OCI-LY1 (cell line): Measurements from ENCODE around the gene TEAD4.

Experiments
- H2AFZ ChIP-seq: fragments of 200-600 bp; sonication (generic), shearing (Covaris generic); 2 replicates; pipeline ENCODE4 v1.6.0; 2014; ENCODE audit warnings: antibody characterized with exemption, mild to moderate bottlenecking, low read length
- H3F3A ChIP-seq: fragments of 200-600 bp; sonication (generic), shearing (Covaris generic); 2 replicates; pipeline ENCODE4 v1.6.0; 2014; ENCODE audit warnings: mild to moderate bottlenecking, antibody characterized with exemption, low read length, moderate library complexity; ENCODE audit not compliant: insufficient read depth
- H3K27ac ChIP-seq: fragments of 200-600 bp; sonication (generic); 2 replicates; pipeline ENCODE4 v1.5.1; 2014; ENCODE audit warnings: low read length, mixed run types, mild to moderate bottlenecking, low read depth; ENCODE audit not compliant: poor library complexity, severe bottlenecking
- H3K27me3 ChIP-seq: fragments of 200-600 bp; sonication (generic); 2 replicates; pipeline ENCODE4 v1.6.0; 2014; ENCODE audit warnings: antibody characterized with exemption, mild to moderate bottlenecking, low read length, moderate library complexity; ENCODE audit not compliant: insufficient read depth
- H3K36me3 ChIP-seq: fragments of 200-600 bp; sonication (generic); 2 replicates; pipeline ENCODE4 v1.6.1; 2014; ENCODE audit warnings: mild to moderate bottlenecking, antibody characterized with exemption, low read length, moderate library complexity, mixed read lengths; ENCODE audit not compliant: insufficient read depth
- H3K4me1 ChIP-seq: fragments of 200-600 bp; sonication (generic); 2 replicates; pipeline ENCODE4 v1.5.1; 2014; ENCODE audit warnings: mild to moderate bottlenecking, low read length, moderate library complexity; ENCODE audit not compliant: insufficient read depth, severe bottlenecking
- H3K4me2 ChIP-seq: fragments of 200-600 bp; sonication (generic), shearing (Covaris generic); 2 replicates; pipeline ENCODE4 v1.6.1; 2014; ENCODE audit warnings: low read length
- H3K4me3 ChIP-seq: fragments of 200-600 bp; sonication (generic); 2 replicates; pipeline ENCODE4 v1.5.1; 2014; ENCODE audit warnings: low read length, low read depth, mild to moderate bottlenecking, mixed read lengths; ENCODE audit not compliant: poor library complexity, severe bottlenecking
- H3K79me2 ChIP-seq: fragments of 200-600 bp; shearing (Covaris generic); 2 replicates; pipeline ENCODE4 v1.6.1; 2016; ENCODE audit warnings: mixed run types, low read length, mixed read lengths; ENCODE audit not compliant: insufficient read depth
- H3K9ac ChIP-seq: fragments of 200-600 bp; sonication (generic), shearing (Covaris generic); 2 replicates; pipeline ENCODE4 v1.6.1; 2014; ENCODE audit warnings: mild to moderate bottlenecking, low read length, mixed read lengths
- H3K9me2 ChIP-seq: fragments of 200-600 bp; sonication (generic), shearing (Covaris generic); 2 replicates; pipeline ENCODE4 v1.6.1; 2014; ENCODE audit warnings: low read depth, mild to moderate bottlenecking, low read length, mixed read lengths
- H3K9me3 ChIP-seq: fragments of 200-600 bp; shearing (Covaris generic); 2 replicates; pipeline ENCODE4 v1.6.1; 2014; ENCODE audit warnings: low read length, mixed read lengths
- H4K20me1 ChIP-seq: fragments of 200-600 bp; sonication (generic), shearing (Covaris generic); 2 replicates; pipeline ENCODE4 v1.6.0; 2016; ENCODE audit warnings: mild to moderate bottlenecking, low read length; ENCODE audit not compliant: insufficient read depth
- EZH2 ChIP-seq: fragments of 200-600 bp; sonication (generic), shearing (Covaris generic); IDR thresholded peaks from 2 replicates; pipeline ENCODE4 v1.8.0; 2017; ENCODE audit warnings: borderline replicate concordance, mixed run types, mild to moderate bottlenecking, antibody characterized with exemption, low read length, moderate library complexity, mixed read lengths
- TF ChIP-seq, protein P1 (sequence below): fragments of 200-600 bp; sonication (generic), shearing (Covaris generic); IDR thresholded peaks from 2 replicates; pipeline ENCODE4 v1.5.1; 2017; ENCODE audit warnings: mild to moderate bottlenecking, antibody characterized with exemption, low read length, moderate library complexity, mixed read lengths

Gene TEAD4

DNA sequence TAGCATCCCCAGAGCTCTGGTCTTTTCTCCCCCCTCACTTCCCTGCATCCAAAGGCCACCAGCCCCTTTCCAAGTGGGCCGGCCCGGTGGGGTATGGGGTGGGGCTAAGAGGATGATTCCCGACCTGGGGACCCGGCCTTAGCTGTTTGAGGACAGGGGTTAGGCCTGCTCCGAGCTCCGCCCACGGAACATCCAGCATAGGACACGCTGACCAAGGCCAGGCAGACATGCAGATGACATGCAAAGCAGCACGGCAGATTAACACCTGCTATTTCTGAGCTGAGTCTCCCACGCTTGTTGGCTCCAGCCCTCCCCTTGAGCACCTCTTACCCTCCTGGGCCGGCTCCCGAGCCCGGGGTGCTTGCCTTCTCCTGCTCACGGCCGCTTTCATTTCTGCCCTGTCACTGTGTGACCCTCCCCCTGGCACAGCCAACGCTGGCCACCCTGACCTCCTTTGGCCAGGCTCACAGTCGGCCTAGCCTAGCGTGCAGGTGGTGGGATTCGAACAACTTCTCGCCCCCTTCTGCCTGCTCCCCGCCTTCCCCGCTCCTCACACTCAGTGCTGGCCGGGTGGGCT, 40.2 kb downstream of the TEAD4 start:
- Histone ChIP-seq H3K4me1 (no peaks in the 10 kb centered on the region), H3K9me2 (no peaks in the 10 kb centered on the region), H2AFZ (no peak overlapping the region), H3K79me2 (no peaks in the 10 kb centered on the region), H4K20me1 (no peaks in the 10 kb centered on the region), H3K9me3 (no peaks in the 10 kb centered on the region), H3K27me3 (no peaks in the 10 kb centered on the region), H3K4me2 (no peak overlapping the region), H3F3A (no peaks in the 10 kb centered on the region), H3K4me3 (no peak overlapping the region), H3K36me3 (peaks cover 15% of the 10 kb centered on the region; the same call in 1 of the 2 replicates), H3K9ac (no peak overlapping the region), H3K27ac (no peak overlapping the region)
- TF ChIP-seq EZH2 = no peak
- TF ChIP-seq, protein P1, sequence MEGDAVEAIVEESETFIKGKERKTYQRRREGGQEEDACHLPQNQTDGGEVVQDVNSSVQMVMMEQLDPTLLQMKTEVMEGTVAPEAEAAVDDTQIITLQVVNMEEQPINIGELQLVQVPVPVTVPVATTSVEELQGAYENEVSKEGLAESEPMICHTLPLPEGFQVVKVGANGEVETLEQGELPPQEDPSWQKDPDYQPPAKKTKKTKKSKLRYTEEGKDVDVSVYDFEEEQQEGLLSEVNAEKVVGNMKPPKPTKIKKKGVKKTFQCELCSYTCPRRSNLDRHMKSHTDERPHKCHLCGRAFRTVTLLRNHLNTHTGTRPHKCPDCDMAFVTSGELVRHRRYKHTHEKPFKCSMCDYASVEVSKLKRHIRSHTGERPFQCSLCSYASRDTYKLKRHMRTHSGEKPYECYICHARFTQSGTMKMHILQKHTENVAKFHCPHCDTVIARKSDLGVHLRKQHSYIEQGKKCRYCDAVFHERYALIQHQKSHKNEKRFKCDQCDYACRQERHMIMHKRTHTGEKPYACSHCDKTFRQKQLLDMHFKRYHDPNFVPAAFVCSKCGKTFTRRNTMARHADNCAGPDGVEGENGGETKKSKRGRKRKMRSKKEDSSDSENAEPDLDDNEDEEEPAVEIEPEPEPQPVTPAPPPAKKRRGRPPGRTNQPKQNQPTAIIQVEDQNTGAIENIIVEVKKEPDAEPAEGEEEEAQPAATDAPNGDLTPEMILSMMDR = no peak

DNA sequence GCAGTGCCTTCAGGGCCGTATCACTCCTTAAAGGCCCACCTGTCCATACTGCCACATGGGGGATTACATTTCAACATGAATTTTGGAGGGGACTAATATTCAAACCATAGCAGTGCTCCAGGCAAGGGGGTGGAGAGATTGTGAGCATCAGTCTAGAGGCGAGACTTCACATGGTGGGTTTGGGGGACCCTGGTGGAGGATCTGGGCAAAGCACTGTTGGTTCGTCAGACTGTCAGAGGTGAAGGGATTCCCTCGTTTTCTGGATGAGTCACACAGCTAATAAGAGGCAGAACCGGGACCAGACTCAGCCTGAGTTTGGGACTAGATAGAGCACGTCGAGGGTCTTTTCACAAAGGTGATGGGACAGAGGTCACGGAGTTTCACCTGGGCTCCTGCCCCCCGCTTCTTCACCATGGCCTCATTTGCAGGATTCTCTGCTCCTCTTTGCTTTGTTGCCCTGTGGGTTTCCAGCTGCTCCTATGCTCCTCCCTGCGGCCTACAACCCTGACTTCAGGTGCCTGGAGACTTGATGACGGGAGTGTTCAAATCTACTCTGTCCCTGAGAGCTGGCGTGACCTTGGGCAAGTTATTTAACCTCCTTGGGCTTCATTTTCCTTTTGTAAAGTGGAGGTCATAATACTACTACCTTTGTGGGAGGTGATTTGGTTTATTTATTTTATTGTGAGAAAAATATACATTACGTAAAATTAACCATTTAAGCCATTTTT, 41.5 kb downstream of the TEAD4 start:
- H3K36me3 ChIP-seq = peaks cover 15% of the 10 kb centered on the region; the same call in 1 of the 2 replicates
- H3K4me1 ChIP-seq = no peaks in the 10 kb centered on the region
- no peaks in the 10 kb centered on the region for H4K20me1 ChIP-seq
- no peak overlapping the region for H3K27ac ChIP-seq
- H3K79me2 ChIP-seq = no peaks in the 10 kb centered on the region
- H3K9me3 ChIP-seq = no peaks in the 10 kb centered on the region
- no peak overlapping the region for H3K9ac ChIP-seq
- H3K4me2 ChIP-seq = no peak overlapping the region
- no peaks in the 10 kb centered on the region for H3F3A ChIP-seq
- H3K9me2 ChIP-seq = no peaks in the 10 kb centered on the region
- no peak overlapping the region for H2AFZ ChIP-seq
- H3K4me3 ChIP-seq = no peak overlapping the region
- no peak for TF ChIP-seq EZH2
- TF ChIP-seq, protein P1 = no peak
- H3K27me3 ChIP-seq = no peaks in the 10 kb centered on the region

DNA sequence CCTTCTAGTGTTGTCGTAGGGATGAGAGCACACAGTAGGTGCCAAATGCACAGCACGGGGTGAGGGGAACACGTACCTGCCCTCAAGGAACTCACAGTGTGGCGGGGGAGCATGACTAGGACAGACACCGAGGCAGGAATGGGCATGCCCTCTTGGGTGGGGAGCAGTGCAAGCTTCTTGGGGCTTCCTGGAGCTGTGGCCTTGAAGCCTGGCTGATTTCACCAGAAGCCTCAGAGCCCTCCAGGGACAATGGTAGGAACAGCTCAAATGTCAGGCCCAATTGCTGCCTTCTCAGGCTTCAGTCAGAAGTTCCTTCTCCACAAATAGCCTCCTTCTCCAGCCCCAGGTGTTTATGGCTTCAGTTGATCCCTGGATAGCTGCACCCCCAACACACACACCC, 43.4 kb downstream of the TEAD4 start:
- Histone ChIP-seq H3K4me2 (no peak overlapping the region), H3K36me3 (peaks cover 15% of the 10 kb centered on the region; the same call in 1 of the 2 replicates), H4K20me1 (no peaks in the 10 kb centered on the region)

More for the DNA sequence above, 43.4 kb downstream of the TEAD4 start:
- H3K9me2 ChIP-seq = no peaks in the 10 kb centered on the region
- no peaks in the 10 kb centered on the region for H3K27me3 ChIP-seq
- no peaks in the 10 kb centered on the region for H3K79me2 ChIP-seq
- H3F3A ChIP-seq = no peaks in the 10 kb centered on the region
- H3K4me3 ChIP-seq = no peak overlapping the region
- H2AFZ ChIP-seq = no peak overlapping the region
- H3K27ac ChIP-seq = no peak overlapping the region
- TF ChIP-seq, protein P1 = no peak
- TF ChIP-seq EZH2 = no peak
- no peak overlapping the region for H3K9ac ChIP-seq
- no peaks in the 10 kb centered on the region for H3K4me1 ChIP-seq
- H3K9me3 ChIP-seq = no peaks in the 10 kb centered on the region
